Kidney (tissue), 14 donors: Measurements from ENCODE around the gene SERPINI1. TPM values are rescaled to one million over a fixed set of nuclear protein-coding genes. Genes with fewer than 3 reads are reported as not detected.

Source experiments
- DNase-seq, 5 donors: peaks; one replicate each; pipeline ENCODE4 v3.0.0-alpha.2; 2013 to 2020
- FAIRE-seq: peaks from 2 replicates; lab custom pipeline; 2012; peaks lifted over from hg19 to GRCh38; lab: Jason Lieb, UNC
- H3K27ac ChIP-seq, 2 donors: one replicate each; pipeline ENCODE4 v1.7.0; 2013; ENCODE audit warnings: low read depth in 2 of 2, low read length in 2 of 2, inconsistent platforms in 1 of 2
- H3K27me3 ChIP-seq: one replicate; pipeline ENCODE4 v1.7.1; 2013; ENCODE audit warnings: low read length, inconsistent platforms; ENCODE audit not compliant: control insufficient read depth, insufficient read depth
- H3K36me3 ChIP-seq, 3 donors: one replicate each; pipeline versions ENCODE4 v1.7.0 to v1.7.1; 2013; ENCODE audit warnings: low read length in 3 of 3, control low read depth in 1 of 3, inconsistent platforms in 1 of 3; ENCODE audit not compliant: insufficient read depth in 3 of 3, control insufficient read depth in 2 of 3
- H3K4me1 ChIP-seq, 3 donors: one replicate each; pipeline versions ENCODE4 v1.7.0 to v1.7.1; 2013; ENCODE audit warnings: low read length in 3 of 3, inconsistent platforms in 1 of 3, low read depth in 1 of 3; ENCODE audit not compliant: control insufficient read depth in 2 of 3, insufficient read depth in 2 of 3
- H3K4me3 ChIP-seq, 3 donors: one replicate each; pipeline versions ENCODE4 v1.7.0 to v1.8.1; 2013; ENCODE audit warnings: low read length in 3 of 3, control low read depth in 1 of 3, inconsistent platforms in 1 of 3
- H3K9ac ChIP-seq, 3 donors: one replicate each; pipeline versions ENCODE4 v1.7.0 to v1.7.1; 2013; ENCODE audit warnings: low read length in 3 of 3, control low read depth in 1 of 3, inconsistent platforms in 1 of 3
- H3K9me3 ChIP-seq, 3 donors: one replicate each; pipeline versions ENCODE4 v1.7.0 to v1.7.1; 2013; ENCODE audit warnings: low read length in 3 of 3, control low read depth in 1 of 3, inconsistent platforms in 1 of 3; ENCODE audit not compliant: control insufficient read depth in 2 of 3, insufficient read depth in 1 of 3
- CTCF ChIP-seq: IDR thresholded peaks from 3 replicates; pipeline ENCODE4 v1.5.1; 2012; ENCODE audit warnings: mild to moderate bottlenecking, moderate library complexity, borderline replicate concordance; ENCODE audit not compliant: insufficient read depth; ENCODE audit errors: extremely low read depth
- intact Hi-C: fragments of 100-400 bp; cut with DNase I; formaldehyde crosslinking; loops from one replicate; pipeline ENCODE4 v1.11.1; 2022
- polyA plus RNA-seq: library from polyadenylated mRNA; stranded (reverse); fragments of 350-450 nt; fragmentation: Illumina TruSeq; extraction: RNeasy Lipid Tissue Mini Kit (QIAGEN cat#74804); gene quantifications from one replicate; pipeline ENCODE4 v1.2.3, GENCODE V29; 2014; ENCODE audit warnings: low read depth, low replicate concordance; ENCODE audit not compliant: insufficient read depth
- total RNA-seq: library from RNA; stranded (reverse); fragmentation: NEBNext Ultra II Directional; extraction: Animal tissue kit (Norgen Biotek cat#: 25700); gene quantifications from one replicate; pipeline ENCODE4 v1.2.1, GENCODE V29; 2021
- donor health status: control.
- donor health status: control.
- donor health status: control.
- donor health status: control.
- donor health status: control.
- donor health status: DM: yes; HTN: yes; CAD: no.
- donor health status: Normal renal cell carcinoma (clear cell type).

Gene SERPINI1
- total and polyA plus RNA-seq, 2 donors from 2014 or later, result 9.5 to 35.3 TPM

- no peak for TF ChIP-seq CTCF
- FAIRE-seq, result no peak
These were observed 136.5 kb downstream of the SERPINI1 start for GRCh38 chr3:167872032-167872431.

GRCh38 chr3:167872941-167873340, 137.4 kb downstream of the SERPINI1 start:
- DNase-seq, result no peak
- Histone ChIP-seq H3K4me3 (no peak overlapping the region), H3K27ac (no peak overlapping the region), H3K36me3 (no peaks in the 10 kb centered on the region), H3K27me3 (no peaks in the 10 kb centered on the region), H3K4me1 (peaks cover 0 to 2% (median 0%) of the 10 kb centered on the region in 3 donors), H3K9ac (no peak overlapping the region), H3K9me3 (no peaks in the 10 kb centered on the region)
- intact Hi-C loops, result no loop called here
- no peak for FAIRE-seq
- no peak for TF ChIP-seq CTCF

More at GRCh38 chr3:167872032-167872431, 136.5 kb downstream of the SERPINI1 start:
- no peaks in the 10 kb centered on the region for H3K36me3 ChIP-seq
- no peak for DNase-seq
- H3K4me1 ChIP-seq, result peaks cover 0 to 2% (median 0%) of the 10 kb centered on the region in 3 donors
- no peaks in the 10 kb centered on the region for H3K27me3 ChIP-seq
- intact Hi-C loops, result no loop called here
- no peaks in the 10 kb centered on the region for H3K9me3 ChIP-seq
- H3K27ac ChIP-seq, result no peak overlapping the region
- no peak overlapping the region for H3K9ac ChIP-seq
- no peak overlapping the region for H3K4me3 ChIP-seq

GRCh38 chr3:167874671-167875372, 139.3 kb downstream of the SERPINI1 start:
- H3K9ac ChIP-seq, result no peak overlapping the region

More at GRCh38 chr3:167874671-167875372, 139.3 kb downstream of the SERPINI1 start:
- intact Hi-C loops, result no loop called here
- Histone ChIP-seq H3K9me3 (no peaks in the 10 kb centered on the region), H3K4me3 (no peak overlapping the region), H3K27ac (peak overlapping the region in 1 of 2 donors; percentile 30), H3K4me1 (peaks cover 0 to 2% (median 0%) of the 10 kb centered on the region in 3 donors), H3K27me3 (no peaks in the 10 kb centered on the region), H3K36me3 (no peaks in the 10 kb centered on the region)
- FAIRE-seq (no peak), DNase-seq (no peak)
- TF ChIP-seq CTCF, result no peak

Other genes with a start within 250 kb of the SERPINI1 start
- 1.0 TPM for gene WDR49, start 81.8 kb upstream of the SERPINI1 start, total RNA-seq
- 0.43 TPM for gene WDR49, start 81.8 kb upstream of the SERPINI1 start, polyA plus RNA-seq
- 55.1 TPM for gene PDCD10, start 829 bp upstream of the SERPINI1 start, total RNA-seq
- 50.0 TPM for gene PDCD10, start 829 bp upstream of the SERPINI1 start, polyA plus RNA-seq